ENCODE results near the gene GSG1L. TPM values are rescaled to one million over a fixed set of nuclear protein-coding genes. Genes with fewer than 3 reads are reported as not detected.

GSG1L gene
- total RNA-seq, 2 donors from 2014 or later, result 13.9 to 34.7 TPM

DNA sequence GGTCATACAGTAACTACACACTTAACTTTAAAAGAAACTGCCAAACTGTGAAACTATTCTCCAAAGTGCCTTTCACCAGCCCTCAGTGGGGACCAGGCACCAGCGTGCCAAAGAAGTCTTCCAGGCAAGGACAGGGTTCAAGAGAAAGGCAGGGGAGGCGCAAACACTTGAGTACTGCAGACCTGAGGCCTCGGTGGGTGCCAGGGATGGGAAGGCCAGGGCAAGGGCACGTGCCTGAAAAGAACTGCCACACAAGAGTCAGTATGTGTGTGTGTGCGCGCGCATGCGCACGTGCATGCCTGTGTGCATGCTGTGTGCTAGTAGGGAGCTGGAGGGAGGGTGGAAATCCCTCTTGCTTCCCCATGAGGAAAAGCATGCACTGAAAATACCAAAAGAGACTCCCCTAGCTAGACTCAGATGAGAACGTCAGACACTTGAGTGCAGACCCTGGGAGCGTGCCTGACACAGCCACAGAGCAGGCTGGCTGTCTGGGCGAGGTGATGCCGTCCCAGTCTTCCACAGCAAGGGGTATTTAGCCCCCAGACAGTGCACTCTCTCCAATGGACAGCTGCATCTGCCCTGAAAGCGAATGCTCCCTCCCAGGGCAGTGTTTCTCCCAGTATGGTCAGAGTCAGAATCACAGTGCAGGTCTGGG, 40.1 kb upstream of the GSG1L start:
- DNase-seq (ENCODE audit: low spot score), result no peak
- H3K36me3 ChIP-seq, result peaks cover 94% of the 10 kb centered on the region

DNA sequence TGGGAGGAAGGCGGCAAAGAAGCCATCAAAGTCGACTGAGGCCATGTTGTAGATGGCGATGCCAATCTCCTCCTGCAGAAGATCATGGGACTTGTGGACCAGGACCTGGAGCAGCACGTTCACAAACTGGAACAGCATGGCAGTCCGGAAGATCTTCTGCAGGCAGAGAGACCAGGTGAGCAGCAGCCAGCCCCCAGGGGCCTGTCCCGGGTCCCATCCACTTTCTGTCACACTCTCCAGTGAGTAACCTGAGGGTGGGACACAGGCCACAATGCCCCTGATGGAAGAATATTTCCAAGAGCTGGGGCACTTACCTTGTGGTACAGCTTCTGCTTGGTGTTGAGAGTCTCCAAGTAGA, 38.0 kb upstream of the GSG1L start:
- Histone ChIP-seq H3K27ac (no peak overlapping the region), H3K4me3 (no peak overlapping the region), H3K4me1 (no peaks in the 10 kb centered on the region), H3K27me3 (no peaks in the 10 kb centered on the region), H3K36me3 (peaks cover 87% of the 10 kb centered on the region), H3K9me3 (no peaks in the 10 kb centered on the region)
- TF ChIP-seq, protein P1, sequence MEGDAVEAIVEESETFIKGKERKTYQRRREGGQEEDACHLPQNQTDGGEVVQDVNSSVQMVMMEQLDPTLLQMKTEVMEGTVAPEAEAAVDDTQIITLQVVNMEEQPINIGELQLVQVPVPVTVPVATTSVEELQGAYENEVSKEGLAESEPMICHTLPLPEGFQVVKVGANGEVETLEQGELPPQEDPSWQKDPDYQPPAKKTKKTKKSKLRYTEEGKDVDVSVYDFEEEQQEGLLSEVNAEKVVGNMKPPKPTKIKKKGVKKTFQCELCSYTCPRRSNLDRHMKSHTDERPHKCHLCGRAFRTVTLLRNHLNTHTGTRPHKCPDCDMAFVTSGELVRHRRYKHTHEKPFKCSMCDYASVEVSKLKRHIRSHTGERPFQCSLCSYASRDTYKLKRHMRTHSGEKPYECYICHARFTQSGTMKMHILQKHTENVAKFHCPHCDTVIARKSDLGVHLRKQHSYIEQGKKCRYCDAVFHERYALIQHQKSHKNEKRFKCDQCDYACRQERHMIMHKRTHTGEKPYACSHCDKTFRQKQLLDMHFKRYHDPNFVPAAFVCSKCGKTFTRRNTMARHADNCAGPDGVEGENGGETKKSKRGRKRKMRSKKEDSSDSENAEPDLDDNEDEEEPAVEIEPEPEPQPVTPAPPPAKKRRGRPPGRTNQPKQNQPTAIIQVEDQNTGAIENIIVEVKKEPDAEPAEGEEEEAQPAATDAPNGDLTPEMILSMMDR (IDR thresholded peaks at IDR 0.05), result no peak
- no peak for DNase-seq (ENCODE audit: low spot score)

More for the DNA sequence above, 40.1 kb upstream of the GSG1L start:
- Histone ChIP-seq H3K4me3 (no peak overlapping the region), H3K9me3 (no peaks in the 10 kb centered on the region), H3K27ac (no peak overlapping the region), H3K4me1 (no peaks in the 10 kb centered on the region), H3K27me3 (no peaks in the 10 kb centered on the region)
- TF ChIP-seq, protein P1 (IDR thresholded peaks at IDR 0.05), result no peak

DNA sequence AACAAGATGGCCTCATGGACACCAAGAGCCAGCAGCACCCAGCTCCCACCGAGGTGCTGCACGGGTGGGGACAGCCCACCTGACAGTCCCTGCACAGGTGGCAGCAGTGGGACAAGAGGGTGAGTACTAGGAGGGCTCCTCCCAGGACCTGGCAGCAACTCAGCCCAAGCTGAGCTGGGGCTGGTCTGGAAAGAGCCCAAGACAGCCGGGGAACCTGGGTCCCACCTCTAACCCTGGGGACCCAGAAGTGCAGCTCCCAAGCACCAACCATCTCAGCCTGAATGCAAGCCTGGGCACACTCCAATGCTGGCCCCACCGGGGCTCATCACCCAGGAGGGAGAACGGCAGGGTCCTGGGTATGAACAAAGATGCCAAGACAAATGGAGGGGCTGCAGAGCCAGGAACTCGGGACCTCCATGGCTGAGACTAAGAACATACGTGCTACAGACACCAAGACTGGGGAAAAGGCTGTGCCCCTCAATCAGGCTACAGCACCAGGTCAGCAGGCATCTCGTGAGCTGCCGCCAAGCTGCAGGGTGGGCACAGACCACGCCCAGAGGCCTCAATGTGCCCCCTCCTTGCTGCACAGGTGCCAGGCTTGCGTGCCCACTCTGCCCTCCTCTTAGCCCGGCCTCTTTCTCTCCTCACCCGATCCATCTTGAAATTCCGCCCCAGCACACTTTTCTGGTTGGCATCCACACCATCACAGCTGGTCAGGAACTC, 37.5 kb upstream of the GSG1L start:
- DNase-seq (ENCODE audit: low spot score), result no peak
- H3K36me3 ChIP-seq, result peaks cover 82% of the 10 kb centered on the region
- H3K4me3 ChIP-seq, result no peak overlapping the region
- no peaks in the 10 kb centered on the region for H3K4me1 ChIP-seq
- no peak overlapping the region for H3K27ac ChIP-seq
- no peaks in the 10 kb centered on the region for H3K27me3 ChIP-seq
- TF ChIP-seq, protein P1 (IDR thresholded peaks at IDR 0.05), result no peak
- H3K9me3 ChIP-seq, result no peaks in the 10 kb centered on the region

DNA sequence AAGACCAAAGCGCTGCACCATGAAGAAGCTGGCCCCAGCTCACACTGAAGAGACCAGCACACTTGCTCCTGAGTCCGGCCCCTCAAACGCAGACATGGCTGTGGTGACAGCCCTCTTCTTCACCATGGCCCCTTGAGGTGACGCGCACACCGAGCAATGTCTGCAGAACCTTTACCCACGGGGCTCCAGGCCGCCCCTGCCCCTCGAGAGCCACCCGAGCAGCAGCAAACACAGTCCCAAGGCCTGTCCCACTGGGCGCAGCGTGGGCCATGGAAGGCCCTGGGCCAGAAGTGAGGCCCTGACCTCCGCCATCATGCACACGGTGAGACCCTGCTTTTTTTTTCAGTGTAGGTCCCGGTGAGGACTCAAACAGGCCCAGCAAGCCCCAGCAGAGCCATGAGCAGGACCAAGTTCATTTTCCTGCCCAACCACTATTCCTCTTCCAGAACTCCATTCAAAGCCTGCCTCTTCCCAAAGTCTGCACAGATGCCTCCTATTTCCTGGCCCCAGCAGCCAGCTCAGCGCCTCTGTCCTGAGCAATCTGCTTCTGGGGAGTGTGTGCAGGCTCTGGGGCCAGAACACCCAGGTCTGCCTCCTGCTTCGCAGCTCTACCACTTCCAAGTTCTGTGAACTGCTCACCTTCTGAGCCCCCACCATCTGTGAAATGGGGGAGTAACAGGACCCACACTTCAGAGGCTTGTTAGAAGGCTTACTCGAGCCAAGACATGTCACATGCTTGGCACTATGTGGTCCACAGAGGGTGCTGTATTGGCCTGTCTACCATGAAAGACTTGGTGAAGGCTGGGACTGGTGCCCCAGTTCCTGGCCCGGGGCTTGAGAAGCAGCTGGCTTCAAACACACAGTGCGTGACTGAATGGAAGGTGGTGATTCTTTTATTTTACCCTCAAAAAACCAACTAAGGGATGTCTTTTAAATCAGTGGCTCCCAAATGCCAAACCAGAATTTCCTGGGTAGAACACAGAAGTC, 35.7 kb upstream of the GSG1L start:
- H3K9me3 ChIP-seq, result no peaks in the 10 kb centered on the region
- no peaks in the 10 kb centered on the region for H3K27me3 ChIP-seq
- H3K27ac ChIP-seq, result no peak overlapping the region
- no peak overlapping the region for H3K4me3 ChIP-seq
- peaks cover 64% of the 10 kb centered on the region for H3K36me3 ChIP-seq
- no peaks in the 10 kb centered on the region for H3K4me1 ChIP-seq
- TF ChIP-seq, protein P1 (IDR thresholded peaks at IDR 0.05), result no peak
- no peak for DNase-seq (ENCODE audit: low spot score)

DNA sequence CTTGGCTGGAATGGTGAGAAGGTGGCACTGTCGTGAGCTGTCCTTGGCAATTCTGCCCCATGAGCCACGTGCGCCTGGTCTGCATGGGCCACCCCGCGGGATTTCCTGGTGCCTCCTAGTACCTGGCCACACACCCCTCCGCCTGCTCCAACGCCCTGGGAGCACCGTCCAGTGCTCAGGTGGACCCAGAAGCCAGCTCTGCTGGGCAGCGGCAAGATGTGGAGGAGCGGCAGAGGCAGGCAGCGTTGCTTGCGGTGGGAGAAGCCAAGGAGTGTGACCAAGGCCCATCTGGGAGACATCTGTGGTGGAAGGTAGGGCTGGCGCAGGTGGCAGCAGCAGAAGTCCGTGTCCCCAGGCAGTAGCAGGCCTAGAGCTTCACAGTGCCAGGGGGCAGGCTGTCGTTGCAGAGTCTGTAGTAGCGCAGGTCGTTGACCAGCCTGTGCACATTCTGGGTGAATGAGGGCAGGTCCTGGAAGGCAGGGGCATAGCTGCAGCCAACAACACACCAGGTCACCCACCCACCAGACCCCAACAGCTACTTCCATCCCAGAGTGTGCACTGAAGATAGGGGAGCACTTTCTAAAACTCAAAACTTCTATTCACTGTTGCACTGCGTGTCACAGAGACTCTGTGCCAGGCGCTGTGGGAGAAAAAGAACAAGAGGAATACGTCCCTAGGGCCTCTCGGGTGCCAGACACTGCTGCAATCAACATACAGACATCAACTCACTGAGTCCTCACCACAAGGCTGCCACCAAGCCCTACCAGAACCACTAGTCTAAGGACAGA, 34.9 kb upstream of the GSG1L start:
- Histone ChIP-seq H3K4me3 (no peak overlapping the region), H3K36me3 (peaks cover 56% of the 10 kb centered on the region)

More for the DNA sequence above, 34.9 kb upstream of the GSG1L start:
- Histone ChIP-seq H3K9me3 (no peaks in the 10 kb centered on the region), H3K4me1 (no peaks in the 10 kb centered on the region), H3K27ac (no peak overlapping the region), H3K27me3 (no peaks in the 10 kb centered on the region)
- DNase-seq (ENCODE audit: low spot score), result no peak
- TF ChIP-seq, protein P1 (IDR thresholded peaks at IDR 0.05), result no peak

All from right atrium auricular region (tissue), 2 donors.